ENCODE data around the gene GSTM2.

GSTM2 gene

DNA sequence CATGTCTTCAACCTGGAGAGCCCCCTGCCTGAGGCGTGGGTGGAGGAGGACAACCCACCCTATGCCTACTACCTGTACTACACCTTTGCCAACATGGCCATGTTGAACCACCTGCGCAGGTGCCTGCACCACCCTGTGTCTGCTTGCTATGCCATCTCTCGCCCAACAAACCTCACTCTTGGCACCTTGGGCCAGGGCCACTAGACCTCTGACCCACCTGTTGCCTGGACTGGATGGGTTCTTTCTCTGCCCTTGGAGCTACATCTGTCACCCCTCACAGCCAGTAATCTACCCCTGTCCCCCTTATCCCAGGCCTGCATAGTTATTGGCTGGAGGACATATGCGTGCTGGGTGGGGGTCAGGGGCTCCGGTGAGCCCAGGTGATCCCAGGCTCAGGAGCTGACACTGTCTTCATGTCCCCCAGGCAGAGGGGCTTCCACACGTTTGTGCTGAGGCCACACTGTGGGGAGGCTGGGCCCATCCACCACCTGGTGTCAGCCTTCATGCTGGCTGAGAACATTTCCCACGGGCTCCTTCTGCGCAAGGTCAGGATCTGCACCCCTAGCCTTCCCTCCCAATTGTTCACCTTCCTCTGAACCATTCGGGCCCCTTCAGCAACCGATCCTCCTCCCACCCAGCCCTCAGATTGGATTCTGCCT is 38.4 kb upstream of the GSTM2 start:
- in situ Hi-C loops (cut with HindIII; ENCODE audit: low sequenced_read_pairs) = no loop called here

DNA sequence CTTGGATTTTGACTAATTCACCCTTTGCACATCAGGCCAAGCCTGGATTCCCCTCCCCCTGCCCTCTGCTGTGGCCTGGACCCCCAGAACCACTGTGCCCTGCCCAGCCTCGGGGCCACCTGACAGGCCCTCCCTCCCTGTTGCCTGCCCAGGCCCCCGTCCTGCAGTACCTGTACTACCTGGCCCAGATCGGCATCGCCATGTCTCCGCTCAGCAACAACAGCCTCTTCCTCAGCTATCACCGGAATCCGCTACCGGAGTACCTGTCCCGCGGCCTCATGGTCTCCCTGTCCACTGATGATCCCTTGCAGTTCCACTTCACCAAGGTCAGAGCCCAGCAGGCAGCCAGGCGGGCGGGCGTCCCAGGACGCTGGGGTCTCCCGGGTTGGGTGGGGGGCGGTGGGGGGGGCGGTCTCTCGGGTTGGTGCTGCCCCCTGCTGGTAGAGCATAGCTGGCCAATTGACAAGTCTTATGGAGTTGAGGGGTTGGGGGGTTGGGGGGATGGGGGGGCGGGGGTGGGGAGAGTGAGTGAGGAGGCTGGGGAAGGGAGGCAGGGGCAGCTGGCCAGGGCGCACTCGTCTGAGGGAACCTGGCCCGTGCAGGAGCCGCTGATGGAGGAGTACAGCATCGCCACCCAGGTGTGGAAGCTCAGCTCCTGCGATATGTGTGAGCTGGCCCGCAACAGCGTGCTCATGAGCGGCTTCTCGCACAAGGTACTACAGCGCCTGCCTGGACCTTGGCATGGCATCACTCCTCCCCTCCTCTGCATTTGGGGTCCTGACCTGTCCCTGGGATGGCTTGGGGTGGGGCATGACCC is 37.6 kb upstream of the GSTM2 start:
- in situ Hi-C loops (cut with HindIII; ENCODE audit: low sequenced_read_pairs) = no loop called here

- in situ Hi-C loops (cut with HindIII; ENCODE audit: low sequenced_read_pairs) = no loop called here
These were observed 36.9 kb upstream of the GSTM2 start for GRCh38 chr1:109630898-109631512.

- in situ Hi-C loops (cut with HindIII; ENCODE audit: low sequenced_read_pairs) = no loop called here
These were observed 36.0 kb upstream of the GSTM2 start for GRCh38 chr1:109631513-109632505.

DNA sequence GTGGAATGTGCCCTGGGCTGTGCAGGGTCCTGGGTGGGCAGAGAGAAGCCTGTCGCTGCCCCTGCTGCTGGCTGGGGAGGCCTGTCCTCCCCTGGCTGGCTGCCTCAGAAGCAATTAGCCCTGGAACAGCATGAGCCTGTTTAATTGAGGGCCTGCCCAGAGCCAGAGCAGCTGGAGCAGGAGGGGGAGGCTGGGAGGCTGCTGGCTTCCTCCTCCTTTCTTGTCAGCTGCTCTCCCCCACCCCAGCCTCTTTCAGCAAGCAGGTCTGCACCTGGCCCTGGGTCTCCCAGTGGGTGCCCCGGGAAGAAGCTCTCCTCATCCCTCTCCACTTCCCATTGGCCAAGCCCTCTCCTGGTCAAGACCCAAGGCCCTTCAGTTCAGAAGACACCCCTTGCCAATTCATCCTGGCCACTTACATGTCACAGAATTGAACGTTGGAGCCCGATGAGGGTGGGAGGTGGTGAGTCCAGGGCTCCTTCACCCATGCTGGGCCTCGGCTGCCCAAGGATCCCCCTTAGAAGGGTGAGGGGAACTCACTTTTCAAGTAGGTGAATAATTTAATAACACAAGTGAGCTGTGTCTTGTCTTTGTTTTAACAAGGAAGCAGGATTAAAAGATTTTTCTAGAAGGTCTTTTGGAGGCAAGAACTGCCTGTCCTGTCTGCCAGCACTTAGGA is 35.0 kb upstream of the GSTM2 start:
- in situ Hi-C loops (cut with HindIII; ENCODE audit: low sequenced_read_pairs) = no loop called here

- in situ Hi-C loops (cut with HindIII; ENCODE audit: low sequenced_read_pairs) = no loop called here
These were observed 33.6 kb upstream of the GSTM2 start for GRCh38 chr1:109634292-109634691.

GRCh38 chr1:109634771-109635750 is 32.8 kb upstream of the GSTM2 start:
- in situ Hi-C loops (cut with HindIII; ENCODE audit: low sequenced_read_pairs) = no loop called here

DNA sequence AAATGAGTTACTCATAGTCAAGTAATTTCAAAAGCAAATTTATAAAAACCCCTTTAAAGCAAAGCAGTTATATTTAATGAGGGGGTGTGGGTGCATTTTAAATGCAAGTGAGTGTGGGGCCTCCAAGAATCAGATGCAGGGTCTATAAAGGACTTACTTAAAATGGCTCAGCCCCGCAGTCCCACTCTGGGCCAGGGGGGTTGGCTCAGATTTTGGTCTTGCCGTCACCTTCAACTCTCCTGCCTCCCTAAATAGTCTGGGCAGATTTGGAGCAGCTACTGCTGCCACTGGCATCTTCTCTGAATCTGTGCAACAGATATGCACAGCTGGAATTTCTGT is 32.0 kb upstream of the GSTM2 start:
- in situ Hi-C loops (cut with HindIII; ENCODE audit: low sequenced_read_pairs) = no loop called here

GRCh38 chr1:109636201-109636952 is 31.5 kb upstream of the GSTM2 start:
- in situ Hi-C loops (cut with HindIII; ENCODE audit: low sequenced_read_pairs) = no loop called here

- in situ Hi-C loops (cut with HindIII; ENCODE audit: low sequenced_read_pairs) = no loop called here
These were observed 30.4 kb upstream of the GSTM2 start for GRCh38 chr1:109637446-109637845.

DNA sequence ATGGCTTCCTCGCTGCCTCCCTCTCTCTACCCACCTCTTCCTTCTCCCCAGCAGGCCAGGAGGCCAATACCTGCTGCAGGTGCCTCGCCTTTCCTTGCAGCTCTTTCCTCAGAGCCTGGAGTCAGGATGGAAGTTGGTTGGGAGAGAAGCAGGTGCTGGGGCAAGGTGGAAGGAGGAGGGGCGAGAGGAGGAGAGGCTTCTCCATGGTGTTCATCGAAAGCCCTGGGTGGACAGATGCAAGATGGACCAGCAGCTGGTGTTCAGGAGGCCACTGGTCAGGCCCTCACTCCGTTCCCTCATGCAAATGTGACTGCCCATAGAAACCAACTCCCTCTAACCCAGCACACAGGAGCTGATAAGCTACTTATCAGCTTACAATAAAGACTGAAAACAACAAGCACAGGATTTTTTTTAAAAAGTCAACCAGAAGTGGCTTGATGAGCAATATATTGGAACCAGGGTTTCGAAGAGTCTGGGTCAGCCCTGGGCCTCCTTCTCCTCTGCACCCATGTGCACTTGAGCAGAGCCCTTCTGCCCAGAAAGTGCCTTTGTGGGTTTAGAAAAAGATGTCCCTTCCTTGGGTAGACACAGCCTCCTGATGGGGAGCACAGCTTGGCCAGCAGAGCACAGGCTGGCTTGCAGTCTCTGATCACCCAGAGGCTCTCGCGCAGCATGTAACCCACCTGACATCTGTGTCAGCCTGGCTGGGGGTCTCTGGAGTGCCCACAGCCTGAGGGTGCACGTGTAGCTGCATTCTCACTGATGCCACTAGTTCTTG is 28.6 kb upstream of the GSTM2 start:
- in situ Hi-C loops (cut with HindIII; ENCODE audit: low sequenced_read_pairs) = no loop called here

GRCh38 chr1:109639841-109640184 is 28.0 kb upstream of the GSTM2 start:
- in situ Hi-C loops (cut with HindIII; ENCODE audit: low sequenced_read_pairs) = loop anchor here (5.0 kb wide), 1 partner anchor 103 kb away; the partner anchor contains the start of gene GPR61

- in situ Hi-C loops (cut with HindIII; ENCODE audit: low sequenced_read_pairs) = loop anchor here (5.0 kb wide), 1 partner anchor 103 kb away; the partner anchor contains the start of gene GPR61
These were observed 27.5 kb upstream of the GSTM2 start for GRCh38 chr1:109640285-109640865.

DNA sequence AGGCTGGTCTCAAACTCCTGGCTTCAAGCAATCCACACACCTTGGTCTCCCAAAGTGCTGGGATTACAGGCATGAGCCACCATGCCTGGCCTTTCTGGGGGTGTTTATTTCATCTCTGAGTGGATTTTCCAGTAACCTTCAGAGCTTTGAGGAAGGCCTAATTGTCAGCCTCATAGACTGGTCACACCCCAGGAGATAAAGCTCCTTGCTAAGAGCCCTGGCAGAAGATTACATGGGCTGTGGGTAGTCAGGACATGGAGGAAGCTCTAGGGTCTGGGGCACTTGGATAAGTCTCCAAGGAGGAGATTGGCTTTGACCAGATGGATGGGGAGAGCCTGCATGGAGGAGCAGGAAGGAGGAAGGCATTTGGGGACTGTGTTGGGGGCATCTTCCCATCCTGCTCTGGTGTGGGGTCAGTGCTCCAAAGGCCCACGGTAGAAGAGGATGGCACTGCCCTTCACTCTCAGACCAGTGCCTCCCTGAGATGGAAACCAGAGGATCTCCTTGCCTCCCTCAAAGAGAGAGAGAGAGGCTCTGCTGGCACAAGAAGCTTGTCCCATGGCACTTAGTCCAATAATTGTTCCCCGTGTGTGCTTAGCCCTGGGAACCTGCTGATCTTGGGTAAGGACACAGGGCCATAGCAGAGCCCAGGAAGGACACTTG is 26.6 kb upstream of the GSTM2 start:
- in situ Hi-C loops (cut with HindIII; ENCODE audit: low sequenced_read_pairs) = loop anchor here (5.0 kb wide), 1 partner anchor 104 kb away; the partner anchor contains the start of gene GPR61

- in situ Hi-C loops (cut with HindIII; ENCODE audit: low sequenced_read_pairs) = loop anchor here (5.0 kb wide), 1 partner anchor 105 kb away; the partner anchor contains the start of gene GPR61
These were observed 26.0 kb upstream of the GSTM2 start for GRCh38 chr1:109641861-109642260.

GRCh38 chr1:109642626-109643025 is 25.2 kb upstream of the GSTM2 start:
- in situ Hi-C loops (cut with HindIII; ENCODE audit: low sequenced_read_pairs) = loop anchor here (5.0 kb wide), 1 partner anchor 105 kb away; the partner anchor contains the start of gene GPR61
